ENCODE results near the gene ALG1L2.
"Not testable (repeated sequence)": the region's sequence is repeated elsewhere in the genome, so short reads cannot be mapped to it uniquely, and the experiment has no call there.

GRCh38 chr3:130104191-130104590 lies 22.6 kb downstream of the ALG1L2 start:
- not testable (repeated sequence) for TF ChIP-seq POLR2A, POLR2AphosphoS5 (IDR thresholded peaks at IDR 0.05)

Data from spleen (tissue), 3 donors.